ENCODE results near the gene CLCN1.

DNA sequence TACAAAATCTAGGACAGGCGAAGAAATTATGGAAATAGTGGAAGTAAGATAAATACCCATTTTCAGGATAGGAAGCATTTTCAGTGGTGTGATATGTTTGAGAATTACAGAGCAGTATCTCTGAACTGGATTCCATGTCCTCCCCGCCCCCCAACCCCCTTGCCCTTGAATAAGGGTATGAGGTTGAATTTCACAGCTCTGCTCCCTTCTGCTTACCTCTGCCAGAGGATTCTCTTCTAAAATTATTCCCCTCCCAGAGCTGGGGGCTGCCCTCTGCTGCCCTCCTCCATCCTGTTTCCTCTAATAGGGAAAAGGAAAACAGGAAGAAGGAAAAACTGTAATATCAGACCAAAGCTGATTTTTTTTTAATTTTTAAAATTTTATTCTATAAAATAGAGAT is 7.3 kb upstream of the CLCN1 start:
- TF ChIP-seq CBX8 (IDR thresholded peaks at IDR 0.05) (no peak), CHD4 (IDR thresholded peaks at IDR 0.05; ENCODE audit: borderline replicate concordance) (no peak), SREBF2 (IDR thresholded peaks at IDR 0.05) (no peak), CTCF (IDR thresholded peaks at IDR 0.05) (no peak), POLR2A (IDR thresholded peaks at IDR 0.05; ENCODE audit: low read length) (no peak), KDM5A (IDR thresholded peaks at IDR 0.05) (no peak), EP300 (IDR thresholded peaks at IDR 0.05) (no peak), ZFP36 (IDR thresholded peaks at IDR 0.05; ENCODE audit: borderline replicate concordance, partially characterized antibody) (no peak), TP53 (CRISPR knock-in tag; IDR thresholded peaks at IDR 0.05) (no peak), RFX5 (IDR thresholded peaks at IDR 0.05) (no peak), FOSB (CRISPR knock-in tag; IDR thresholded peaks at IDR 0.05) (no peak)
- TF ChIP-seq, protein P1, sequence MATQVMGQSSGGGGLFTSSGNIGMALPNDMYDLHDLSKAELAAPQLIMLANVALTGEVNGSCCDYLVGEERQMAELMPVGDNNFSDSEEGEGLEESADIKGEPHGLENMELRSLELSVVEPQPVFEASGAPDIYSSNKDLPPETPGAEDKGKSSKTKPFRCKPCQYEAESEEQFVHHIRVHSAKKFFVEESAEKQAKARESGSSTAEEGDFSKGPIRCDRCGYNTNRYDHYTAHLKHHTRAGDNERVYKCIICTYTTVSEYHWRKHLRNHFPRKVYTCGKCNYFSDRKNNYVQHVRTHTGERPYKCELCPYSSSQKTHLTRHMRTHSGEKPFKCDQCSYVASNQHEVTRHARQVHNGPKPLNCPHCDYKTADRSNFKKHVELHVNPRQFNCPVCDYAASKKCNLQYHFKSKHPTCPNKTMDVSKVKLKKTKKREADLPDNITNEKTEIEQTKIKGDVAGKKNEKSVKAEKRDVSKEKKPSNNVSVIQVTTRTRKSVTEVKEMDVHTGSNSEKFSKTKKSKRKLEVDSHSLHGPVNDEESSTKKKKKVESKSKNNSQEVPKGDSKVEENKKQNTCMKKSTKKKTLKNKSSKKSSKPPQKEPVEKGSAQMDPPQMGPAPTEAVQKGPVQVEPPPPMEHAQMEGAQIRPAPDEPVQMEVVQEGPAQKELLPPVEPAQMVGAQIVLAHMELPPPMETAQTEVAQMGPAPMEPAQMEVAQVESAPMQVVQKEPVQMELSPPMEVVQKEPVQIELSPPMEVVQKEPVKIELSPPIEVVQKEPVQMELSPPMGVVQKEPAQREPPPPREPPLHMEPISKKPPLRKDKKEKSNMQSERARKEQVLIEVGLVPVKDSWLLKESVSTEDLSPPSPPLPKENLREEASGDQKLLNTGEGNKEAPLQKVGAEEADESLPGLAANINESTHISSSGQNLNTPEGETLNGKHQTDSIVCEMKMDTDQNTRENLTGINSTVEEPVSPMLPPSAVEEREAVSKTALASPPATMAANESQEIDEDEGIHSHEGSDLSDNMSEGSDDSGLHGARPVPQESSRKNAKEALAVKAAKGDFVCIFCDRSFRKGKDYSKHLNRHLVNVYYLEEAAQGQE (IDR thresholded peaks at IDR 0.05), result no peak
